Fibroblast of peridontal ligament (primary cell): ENCODE measurements around the gene ATP2C1.
A peak's percentile ranks its signal among the peaks of the same experiment; 100 is the strongest.

Experiments used
- DNase-seq: peaks from one replicate; pipeline ENCODE4 v3.0.0-alpha.2; 2010; ENCODE audit errors: extremely low read depth

Gene ATP2C1

GRCh38 chr3:130981469-130981868 lies 87.6 kb downstream of the ATP2C1 start:
- no peak for DNase-seq

GRCh38 chr3:130990282-130990681 lies 96.4 kb downstream of the ATP2C1 start:
- DNase-seq: no peak

GRCh38 chr3:130991126-130991525 lies 97.2 kb downstream of the ATP2C1 start:
- DNase-seq: no peak

- DNase-seq: no peak
Observed at GRCh38 chr3:130992344-130992743, 98.5 kb downstream of the ATP2C1 start.

GRCh38 chr3:130997289-130997688 lies 103.4 kb downstream of the ATP2C1 start:
- peak; percentile 53 for DNase-seq

- DNase-seq: no peak
Observed at GRCh38 chr3:131001071-131001470, 107.2 kb downstream of the ATP2C1 start.

- DNase-seq: no peak
Observed at GRCh38 chr3:131004603-131005002, 110.7 kb downstream of the ATP2C1 start.

GRCh38 chr3:131007256-131007655 lies 113.4 kb downstream of the ATP2C1 start:
- DNase-seq: no peak

GRCh38 chr3:131007782-131008181 lies 113.9 kb downstream of the ATP2C1 start:
- peak; percentile 16 for DNase-seq

GRCh38 chr3:131008326-131008725 lies 114.4 kb downstream of the ATP2C1 start:
- DNase-seq: no peak

- DNase-seq: no peak
Observed at GRCh38 chr3:131009698-131010097, 115.8 kb downstream of the ATP2C1 start.

GRCh38 chr3:131018970-131019369 lies 125.1 kb downstream of the ATP2C1 start:
- DNase-seq: no peak

GRCh38 chr3:131020122-131020693 lies 126.3 kb downstream of the ATP2C1 start:
- peak; percentile 58 for DNase-seq

- DNase-seq: no peak
Observed at GRCh38 chr3:131025539-131025938, 131.7 kb downstream of the ATP2C1 start.

- DNase-seq: peak; percentile 74
Observed at GRCh38 chr3:131026321-131027151, 132.7 kb downstream of the ATP2C1 start, which contains the start of the genes ASTE1 and NEK11. Gene ASTE1, minus strand, starts transcription at chr3:131026825. Its CDS starts 1,519 bp downstream, at chr3:131025306. Gene NEK11, plus strand, starts transcription at chr3:131026877. Its CDS starts 2,832 bp downstream, at chr3:131029709.

GRCh38 chr3:131028844-131029243 lies 135.0 kb downstream of the ATP2C1 start:
- no peak for DNase-seq

- peak; percentile 26 for DNase-seq
Observed at GRCh38 chr3:131031660-131032059, 137.8 kb downstream of the ATP2C1 start.

GRCh38 chr3:131033480-131034080 lies 139.7 kb downstream of the ATP2C1 start:
- DNase-seq: peak; percentile 75

GRCh38 chr3:131036200-131036816 lies 142.4 kb downstream of the ATP2C1 start:
- peak; percentile 59 for DNase-seq

GRCh38 chr3:131036986-131037385 lies 143.1 kb downstream of the ATP2C1 start:
- no peak for DNase-seq

GRCh38 chr3:131038326-131038725 lies 144.4 kb downstream of the ATP2C1 start:
- no peak for DNase-seq
